HepG2 (cell line): ENCODE results near the gene LRRC74A. TPM values are rescaled to one million over a fixed set of nuclear protein-coding genes. Genes with fewer than 3 reads are reported as not detected.
A peak's percentile ranks its signal among the peaks of the same experiment; 100 is the strongest.

Experiments used
- ATAC-seq: fragments of 200-7000 bp; cut with Tn5 transposase; 3 replicates; pipeline ENCODE4 v1.9.1; 2020; ENCODE audit warnings: mild to moderate bottlenecking, moderate library complexity
- BruUV-seq: library from RNA; stranded (reverse); fragments of 400-500 nt; replicated peaks from 2 replicates; lab custom pipeline; 2021; lab: Mats Ljungman, UMichigan
- CTCF ChIA-PET: fragments of 300-600 bp; formaldehyde crosslinking; extraction: SDS; loops from one replicate; lab custom pipeline; 2021; ENCODE audit warnings: low total read pairs, inconsistent platforms, low intra/inter-chr PET ratio; lab: Yijun Ruan, JAX
- POLR2A ChIA-PET: fragments of 350-600 bp; sonication (Branson Sonifier 250); formaldehyde crosslinking; loops from one replicate; lab custom pipeline; 2020; ENCODE audit warnings: antibody characterized with exemption, inconsistent platforms; lab: Yijun Ruan, JAX
- DNase-seq: peaks from one replicate; pipeline ENCODE4 v3.0.0-alpha.2; 2015; ENCODE audit warnings: low spot score
- FAIRE-seq: peaks from 3 replicates; lab custom pipeline; 2011; peaks lifted over from hg19 to GRCh38; lab: Jason Lieb, UNC
- H2AFZ ChIP-seq: one replicate; pipeline ENCODE4 v1.6.1; 2011; ENCODE audit warnings: low read length, inconsistent platforms
- H3K27ac ChIP-seq: fragments of 300-600 bp; 3 replicates; pipeline ENCODE4 v1.8.0; 2011; ENCODE audit warnings: mixed run types, mild to moderate bottlenecking, mixed read lengths, low read length, inconsistent platforms; ENCODE audit not compliant: insufficient read depth; ENCODE audit errors: extremely low read length
- H3K27me3 ChIP-seq, 2 experiments: fragments of 200-600 bp in 1 of 2; 2 replicates in 1 of 2; 3 replicates in 1 of 2; pipeline versions ENCODE4 v1.6.0 to v1.8.0; 2011; ENCODE audit warnings: low read length in 2 of 2, mild to moderate bottlenecking in 2 of 2, moderate library complexity in 2 of 2, inconsistent platforms in 1 of 2; ENCODE audit not compliant: insufficient read depth in 2 of 2, control insufficient read depth in 1 of 2
- H3K36me3 ChIP-seq, 2 experiments: fragments of 200-600 bp in 1 of 2; replicated peaks in 1 of 2; 2 replicates in 1 of 2; 3 replicates in 1 of 2; pipeline versions ENCODE4 v1.5.1 to v1.8.0; 2011; ENCODE audit warnings: low read length in 2 of 2, inconsistent platforms in 1 of 2; ENCODE audit not compliant: insufficient read depth in 2 of 2, control insufficient read depth in 1 of 2
- H3K4me1 ChIP-seq: 2 replicates; pipeline ENCODE4 v1.5.1; 2012; ENCODE audit warnings: low read length, inconsistent platforms; ENCODE audit not compliant: insufficient read depth
- H3K4me2 ChIP-seq: 2 replicates; pipeline ENCODE4 v1.6.0; 2011; ENCODE audit warnings: low read depth, low read length, inconsistent platforms
- H3K4me3 ChIP-seq, 3 experiments: fragments of 200-600 bp in 1 of 3; sonication (generic), shearing (Covaris generic) in 1 of 3; replicated peaks in 1 of 3; 2 replicates each; pipeline ENCODE4 v1.5.1; 2011 to 2016; ENCODE audit warnings: low read length in 3 of 3, inconsistent platforms in 2 of 3, low read depth in 2 of 3, mild to moderate bottlenecking in 2 of 3, control low read depth in 1 of 3, mixed read lengths in 1 of 3; ENCODE audit not compliant: insufficient read depth in 1 of 3
- H3K79me2 ChIP-seq: one replicate; pipeline ENCODE4 v1.6.1; 2011; ENCODE audit warnings: low read length, inconsistent platforms; ENCODE audit not compliant: insufficient read depth
- H3K9ac ChIP-seq: 2 replicates; pipeline ENCODE4 v1.6.0; 2011; ENCODE audit warnings: mild to moderate bottlenecking, low read depth, low read length, inconsistent platforms; ENCODE audit not compliant: insufficient read depth
- H3K9me3 ChIP-seq: 2 replicates; pipeline ENCODE4 v1.5.1; 2012; ENCODE audit warnings: mild to moderate bottlenecking, low read length
- H4K20me1 ChIP-seq: 2 replicates; pipeline ENCODE4 v1.6.0; 2011; ENCODE audit warnings: inconsistent platforms, mild to moderate bottlenecking, low read length, moderate library complexity; ENCODE audit not compliant: insufficient read depth
- AGO1 ChIP-seq: fragments of 200-400 bp; formaldehyde crosslinking; IDR thresholded peaks from 2 replicates; pipeline ENCODE4 v1.6.1; 2017; ENCODE audit warnings: mild to moderate bottlenecking, low read depth, low read length, moderate library complexity; ENCODE audit not compliant: poor library complexity, severe bottlenecking
- AGO2 ChIP-seq: fragments of 200-400 bp; formaldehyde crosslinking; optimal IDR thresholded peaks from 2 replicates; pipeline ENCODE3; 2017; ENCODE audit warnings: mild to moderate bottlenecking, low read depth, low read length, moderate library complexity
- CBFB ChIP-seq: sonication (generic); formaldehyde crosslinking; IDR thresholded peaks from 2 replicates; pipeline ENCODE4 v1.4.0; 2020; ENCODE audit warnings: missing genetic modification reagents
- E2F1 ChIP-seq: sonication (generic); formaldehyde crosslinking; IDR thresholded peaks from 2 replicates; pipeline ENCODE4 v1.5.0; 2020; ENCODE audit warnings: missing genetic modification reagents
- ZNF280D ChIP-seq: sonication (generic); formaldehyde crosslinking; IDR thresholded peaks from 2 replicates; pipeline ENCODE4 v1.5.1; 2020; ENCODE audit warnings: mild to moderate bottlenecking, missing genetic modification reagents
- WGBS: methylation state at CpG from one replicate; pipeline ENCODE4 v1.1.6; 2017; ENCODE audit warnings: low lambda C conversion rate; 5-methylcytosine and 5-hydroxymethylcytosine counted together
- in situ Hi-C: cut with HindIII; loops from 2 replicates; pipeline ENCODE4 v1.10.0; 2017; ENCODE audit warnings: low pct_unique_long_range_greater_than_20kb; ENCODE audit not compliant: extremely low pct_ligation_motif_present
- intact Hi-C: fragments of 100-400 bp; cut with micrococcal nuclease; formaldehyde crosslinking; loops from one replicate; pipeline ENCODE4 v1.10.0; 2022; ENCODE audit not compliant: unreplicated experiment
- polyA plus RNA-seq, 8 experiments: library from polyadenylated mRNA; depleted of rRNA in 3 of 8; stranded (reverse) in 7 of 8; unstranded in 1 of 8; fragments of >200 nt; fragmentation: Illumina TruSeq in 4 of 8; extraction: Trizol in 4 of 8; gene quantifications; 2 replicates each; pipeline versions ENCODE4 v1.2.1 to v1.2.3, GENCODE V29; 2011 to 2016; ENCODE audit warnings: low read depth in 4 of 8, missing spikeins in 1 of 8, mixed read lengths in 1 of 8; ENCODE audit not compliant: insufficient read depth in 1 of 8
- total RNA-seq, 5 experiments: library from RNA; depleted of rRNA; stranded (reverse); fragments of >200 nt; fragmentation: Illumina TruSeq; extraction: Trizol; gene quantifications; 2 replicates each; pipeline ENCODE4 v1.2.3, GENCODE V29; 2016; ENCODE audit warnings: low read depth in 1 of 5

The LRRC74A gene
- total and polyA plus RNA-seq, 2 of the 13 experiments (the other 11 are each of a cell fraction or from before 2014, with no cell fraction given), result not detected

- Histone ChIP-seq H3K27me3 (no peaks in the 10 kb centered on the region), H3K4me3 (no peak overlapping the region)
Measured at GRCh38 chr14:76778546-76779215, 47.5 kb upstream of the LRRC74A start.

GRCh38 chr14:76779221-76780057 lies 46.8 kb upstream of the LRRC74A start:
- POLR2A ChIA-PET, result no interaction called here
- CTCF ChIA-PET, result no interaction called here
- in situ Hi-C loops, result loop anchor here (5.0 kb wide), 1 partner anchor 67 kb away; no protein-coding TSS in a partner anchor
- no peak for FAIRE-seq
- no TSS peak for BruUV-seq
- no peak for ATAC-seq
- WGBS, result 90% methylated on average over 4 of the region's 7 CpGs
- Histone ChIP-seq H3K27ac (no peak overlapping the region), H3K4me3 (no peak overlapping the region), H4K20me1 (peaks cover 2% of the 10 kb centered on the region; the same call in 1 of the 2 replicates), H3K9me3 (no peaks in the 10 kb centered on the region), H3K4me1 (peaks cover 9% of the 10 kb centered on the region), H3K9ac (no peak overlapping the region), H3K27me3 (no peaks in the 10 kb centered on the region), H3K4me2 (no peak overlapping the region), H3K36me3 (peaks cover 4 to 9% of the 10 kb centered on the region in 2 experiments; a peak in 3 of 5 replicates), H2AFZ (no peak overlapping the region), H3K79me2 (no peaks in the 10 kb centered on the region)
- intact Hi-C loops, result no loop called here
- DNase-seq, result no peak
- TF ChIP-seq ZNF280D (CRISPR knock-in tag), result no peak
- TF ChIP-seq CBFB, result no peak
- TF ChIP-seq AGO2, result peak; percentile 28
- TF ChIP-seq E2F1 (CRISPR knock-in tag), result no peak

More at GRCh38 chr14:76778546-76779215, 47.5 kb upstream of the LRRC74A start:
- POLR2A ChIA-PET, result no interaction called here
- WGBS, result 85% methylated on average over 13 of the region's 16 CpGs
- no peak overlapping the region for H3K4me2 ChIP-seq
- H3K9ac ChIP-seq, result no peak overlapping the region
- in situ Hi-C loops (no loop called here), intact Hi-C loops (no loop called here)
- H2AFZ ChIP-seq, result no peak overlapping the region
- H3K79me2 ChIP-seq, result no peaks in the 10 kb centered on the region
- H3K27ac ChIP-seq, result no peak overlapping the region
- BruUV-seq, result no TSS peak
- H3K36me3 ChIP-seq, result peaks cover 4 to 9% of the 10 kb centered on the region in 2 experiments; a peak in 1 of 5 replicates
- peaks cover 14% of the 10 kb centered on the region for H3K4me1 ChIP-seq
- no peak for DNase-seq
- no peaks in the 10 kb centered on the region for H3K9me3 ChIP-seq
- FAIRE-seq, result no peak
- H4K20me1 ChIP-seq, result no peaks in the 10 kb centered on the region
- ATAC-seq, result no peak
- CTCF ChIA-PET, result no interaction called here
- TF ChIP-seq AGO2, result peak; percentile 54
- TF ChIP-seq AGO1, result no peak
